GM19468 (cell line): ENCODE measurements around the gene ABHD15.
"Not testable (repeated sequence)": the region's sequence is repeated elsewhere in the genome, so short reads cannot be mapped to it uniquely, and the experiment has no call there.

Experiments
- ATAC-seq: cut with Tn5 transposase; IDR thresholded peaks from one replicate; pipeline ENCODE4 v1.9.1; 2021; ENCODE audit warnings: mild to moderate bottlenecking, moderate library complexity, moderate number of reproducible peaks; ENCODE audit not compliant: unreplicated experiment; ENCODE audit errors: extremely low read depth

Gene ABHD15

GRCh38 chr17:29571883-29572681 is 5.2 kb upstream of the ABHD15 start:
- ATAC-seq = no peak

- no peak for ATAC-seq
Measured at GRCh38 chr17:29571486-29571882, 4.6 kb upstream of the ABHD15 start.

- ATAC-seq = no peak
Measured at GRCh38 chr17:29570521-29570920, 3.7 kb upstream of the ABHD15 start.

GRCh38 chr17:29569245-29569950 is 2.6 kb upstream of the ABHD15 start:
- no peak for ATAC-seq

- ATAC-seq = no peak
Measured at GRCh38 chr17:29568331-29569244, 1.8 kb upstream of the ABHD15 start, which contains the start of gene TP53I13. TP53I13 (plus strand) TSS chr17:29568701; CDS start chr17:29568759, 58 bp downstream.

GRCh38 chr17:29567554-29568330 is 905 bp upstream of the ABHD15 start:
- ATAC-seq = no peak

- ATAC-seq = no peak
Measured at GRCh38 chr17:29567304-29567553, 392 bp upstream of the ABHD15 start.

- ATAC-seq = no peak
Measured at GRCh38 chr17:29565643-29566472, 979 bp downstream of the ABHD15 start.

GRCh38 chr17:29563816-29564215 is 3.0 kb downstream of the ABHD15 start:
- ATAC-seq = no peak

GRCh38 chr17:29562615-29563014 is 4.2 kb downstream of the ABHD15 start:
- no peak for ATAC-seq

- no peak for ATAC-seq
Measured at GRCh38 chr17:29561554-29562517, 5.0 kb downstream of the ABHD15 start.

GRCh38 chr17:29560316-29560715 is 6.5 kb downstream of the ABHD15 start:
- ATAC-seq = no peak

- ATAC-seq = no peak
Measured at GRCh38 chr17:29559640-29560039, 7.2 kb downstream of the ABHD15 start.

- ATAC-seq = not testable (repeated sequence)
Measured at GRCh38 chr17:29558139-29558538, 8.7 kb downstream of the ABHD15 start.

- ATAC-seq = no peak
Measured at GRCh38 chr17:29557739-29558116, 9.1 kb downstream of the ABHD15 start.

- no peak for ATAC-seq
Measured at GRCh38 chr17:29557085-29557738, 9.6 kb downstream of the ABHD15 start.

GRCh38 chr17:29555840-29556239 is 11.0 kb downstream of the ABHD15 start:
- no peak for ATAC-seq
